HepG2 (cell line): ENCODE results near the gene RNGTT. TPM values are rescaled to one million over a fixed set of nuclear protein-coding genes. Genes with fewer than 3 reads are reported as not detected.

Source experiments
- CEBPG ChIP-seq: IDR thresholded peaks from 2 replicates; pipeline ENCODE4 v1.6.1; 2016
- FOXJ3 ChIP-seq: sonication (generic); formaldehyde crosslinking; IDR thresholded peaks from 2 replicates; pipeline ENCODE4 v1.4.0; 2020; ENCODE audit warnings: missing genetic modification reagents, mild to moderate bottlenecking, borderline replicate concordance
- KLF11 ChIP-seq: IDR thresholded peaks from 2 replicates; pipeline ENCODE4 v1.6.1; 2016; ENCODE audit warnings: missing compliant biosample characterization
- NCOA5 ChIP-seq: sonication (generic); formaldehyde crosslinking; IDR thresholded peaks from 2 replicates; pipeline ENCODE4 v1.4.0; 2020; ENCODE audit warnings: missing genetic modification reagents
- NFE2L1 ChIP-seq: sonication (generic); formaldehyde crosslinking; IDR thresholded peaks from 2 replicates; pipeline ENCODE4 v1.4.0; 2020; ENCODE audit warnings: missing genetic modification reagents, mild to moderate bottlenecking, borderline replicate concordance
- ONECUT2 ChIP-seq: sonication (generic); formaldehyde crosslinking; IDR thresholded peaks from 2 replicates; pipeline ENCODE4 v1.4.0; 2020; ENCODE audit warnings: missing genetic modification reagents
- PITX1 ChIP-seq: sonication (generic); formaldehyde crosslinking; IDR thresholded peaks from 2 replicates; pipeline ENCODE4 v1.5.1; 2020; ENCODE audit warnings: mild to moderate bottlenecking, missing genetic modification reagents
- RBAK ChIP-seq: sonication (generic); formaldehyde crosslinking; IDR thresholded peaks from 2 replicates; pipeline ENCODE4 v1.5.1; 2020; ENCODE audit warnings: mild to moderate bottlenecking, missing genetic modification reagents
- SOX5 ChIP-seq: IDR thresholded peaks from 2 replicates; pipeline ENCODE4 v1.6.1; 2016; ENCODE audit warnings: borderline replicate concordance
- SRY ChIP-seq: sonication (generic); formaldehyde crosslinking; IDR thresholded peaks from 2 replicates; pipeline ENCODE4 v1.8.0; 2022; ENCODE audit warnings: mild to moderate bottlenecking, missing genetic modification reagents
- TBX2 ChIP-seq: sonication (generic); formaldehyde crosslinking; IDR thresholded peaks from 2 replicates; pipeline ENCODE4 v1.5.0; 2020; ENCODE audit warnings: missing genetic modification reagents, mild to moderate bottlenecking, borderline replicate concordance
- THAP11 ChIP-seq: IDR thresholded peaks from 2 replicates; pipeline ENCODE4 v1.6.1; 2016; ENCODE audit warnings: missing biosample characterization, missing genetic modification reagents
- ZFP36L1 ChIP-seq: sonication (generic); formaldehyde crosslinking; IDR thresholded peaks from 2 replicates; pipeline ENCODE4 v1.8.0; 2022; ENCODE audit warnings: mild to moderate bottlenecking, missing genetic modification reagents, moderate library complexity
- ZKSCAN8 ChIP-seq: IDR thresholded peaks from 2 replicates; pipeline ENCODE4 v1.6.1; 2016; ENCODE audit warnings: borderline replicate concordance, missing genetic modification reagents, missing compliant biosample characterization
- ZNF263 ChIP-seq: sonication (generic); formaldehyde crosslinking; IDR thresholded peaks from 2 replicates; pipeline ENCODE4 v1.4.0; 2020; ENCODE audit warnings: missing genetic modification reagents
- ZNF660 ChIP-seq: sonication (generic); formaldehyde crosslinking; IDR thresholded peaks from 2 replicates; pipeline ENCODE4 v1.5.1; 2020; ENCODE audit warnings: mild to moderate bottlenecking, low read depth, missing genetic modification reagents, borderline replicate concordance
- ZNF724P ChIP-seq: sonication (generic); formaldehyde crosslinking; IDR thresholded peaks from 2 replicates; pipeline ENCODE4 v1.8.0; 2022; ENCODE audit warnings: missing genetic modification reagents, borderline replicate concordance
- ZNF777 ChIP-seq: sonication (generic); formaldehyde crosslinking; IDR thresholded peaks from 2 replicates; pipeline ENCODE4 v1.4.0; 2020; ENCODE audit warnings: missing genetic modification reagents
- polyA plus RNA-seq, 8 experiments: library from polyadenylated mRNA; depleted of rRNA in 3 of 8; stranded (reverse) in 7 of 8; unstranded in 1 of 8; fragments of >200 nt; fragmentation: Illumina TruSeq in 4 of 8; extraction: Trizol in 4 of 8; gene quantifications; 2 replicates each; pipeline versions ENCODE4 v1.2.1 to v1.2.3, GENCODE V29; 2011 to 2016; ENCODE audit warnings: low read depth in 4 of 8, missing spikeins in 1 of 8, mixed read lengths in 1 of 8; ENCODE audit not compliant: insufficient read depth in 1 of 8
- total RNA-seq, 5 experiments: library from RNA; depleted of rRNA; stranded (reverse); fragments of >200 nt; fragmentation: Illumina TruSeq; extraction: Trizol; gene quantifications; 2 replicates each; pipeline ENCODE4 v1.2.3, GENCODE V29; 2016; ENCODE audit warnings: low read depth in 1 of 5
- TF ChIP-seq, protein P1 (sequence below): sonication (generic); formaldehyde crosslinking; IDR thresholded peaks from 2 replicates; pipeline ENCODE4 v1.8.0; 2022; ENCODE audit warnings: missing genetic modification reagents, low read depth, mild to moderate bottlenecking, borderline replicate concordance
- TF ChIP-seq, protein P2 (sequence below): sonication (generic); formaldehyde crosslinking; IDR thresholded peaks from 2 replicates; pipeline ENCODE4 v1.4.0; 2020; ENCODE audit warnings: mild to moderate bottlenecking, missing genetic modification reagents, borderline replicate concordance
- TF ChIP-seq, protein P3 (sequence below): IDR thresholded peaks from 2 replicates; pipeline ENCODE4 v1.6.1; 2016; ENCODE audit warnings: control low read depth
- TF ChIP-seq, protein P4 (sequence below): sonication (generic); formaldehyde crosslinking; IDR thresholded peaks from 2 replicates; pipeline ENCODE4 v1.9.0; 2022; ENCODE audit warnings: low read depth, missing genetic modification reagents
- TF ChIP-seq, protein P5 (sequence below): sonication (generic); formaldehyde crosslinking; IDR thresholded peaks from 2 replicates; pipeline ENCODE4 v1.5.0; 2020; ENCODE audit warnings: missing genetic modification reagents, mild to moderate bottlenecking, borderline replicate concordance

Gene RNGTT
- total and polyA plus RNA-seq, 2 of the 13 experiments (the other 11 are each of a cell fraction or from before 2014, with no cell fraction given): 6.0 to 22.6 TPM

DNA sequence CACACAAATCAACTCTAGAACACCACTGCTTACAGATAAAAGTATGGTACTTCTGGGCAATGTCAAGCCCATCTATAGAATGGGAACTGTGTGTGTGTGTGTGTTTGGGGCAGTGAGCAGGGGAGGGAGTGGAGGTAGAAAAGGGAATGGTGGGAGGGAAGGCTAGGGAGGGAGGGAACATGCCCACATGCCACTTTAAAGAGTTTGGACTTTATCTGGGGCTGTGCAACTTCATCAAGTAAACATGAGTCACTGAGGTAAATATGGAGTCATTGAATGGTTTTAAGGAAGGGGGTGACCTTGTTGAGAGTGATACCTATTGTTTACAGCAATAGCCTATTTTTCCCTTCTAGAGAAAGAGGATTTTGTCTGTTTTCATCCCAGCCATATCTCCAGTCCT lies 22.5 kb upstream of the RNGTT start (continued):
- TF ChIP-seq ZNF263 (CRISPR knock-in tag): no peak
- TF ChIP-seq ZKSCAN8 (CRISPR knock-in tag): peak; percentile 87
- TF ChIP-seq ZNF724P (CRISPR knock-in tag): no peak
- peak; percentile 59; the same call in 1 of the 2 replicates for TF ChIP-seq TBX2 (CRISPR knock-in tag)
- TF ChIP-seq ZFP36L1 (CRISPR knock-in tag): peak; percentile 40; the same call in 1 of the 2 replicates
- no peak for TF ChIP-seq RBAK (CRISPR knock-in tag)
- TF ChIP-seq FOXJ3: no peak
- no peak for TF ChIP-seq KLF11 (CRISPR knock-in tag)
- TF ChIP-seq NCOA5: no peak
- TF ChIP-seq, protein P1, sequence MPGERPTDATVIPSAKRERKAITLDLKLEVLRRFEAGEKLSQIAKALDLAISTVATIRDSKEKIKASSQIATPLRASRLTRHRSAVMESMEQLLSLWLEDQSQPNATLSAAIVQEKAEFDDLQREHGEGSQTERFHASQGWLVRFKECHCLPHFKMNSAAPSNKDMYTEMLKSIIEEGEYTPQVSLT (CRISPR knock-in tag): no peak
- TF ChIP-seq NFE2L1 (CRISPR knock-in tag): no peak
- TF ChIP-seq PITX1: 0 out of 2 replicates have a peak, but pooled peaks have one; percentile 18
- peak; percentile 33; the same call in 1 of the 2 replicates for TF ChIP-seq THAP11 (CRISPR knock-in tag)
- TF ChIP-seq, protein P2, sequence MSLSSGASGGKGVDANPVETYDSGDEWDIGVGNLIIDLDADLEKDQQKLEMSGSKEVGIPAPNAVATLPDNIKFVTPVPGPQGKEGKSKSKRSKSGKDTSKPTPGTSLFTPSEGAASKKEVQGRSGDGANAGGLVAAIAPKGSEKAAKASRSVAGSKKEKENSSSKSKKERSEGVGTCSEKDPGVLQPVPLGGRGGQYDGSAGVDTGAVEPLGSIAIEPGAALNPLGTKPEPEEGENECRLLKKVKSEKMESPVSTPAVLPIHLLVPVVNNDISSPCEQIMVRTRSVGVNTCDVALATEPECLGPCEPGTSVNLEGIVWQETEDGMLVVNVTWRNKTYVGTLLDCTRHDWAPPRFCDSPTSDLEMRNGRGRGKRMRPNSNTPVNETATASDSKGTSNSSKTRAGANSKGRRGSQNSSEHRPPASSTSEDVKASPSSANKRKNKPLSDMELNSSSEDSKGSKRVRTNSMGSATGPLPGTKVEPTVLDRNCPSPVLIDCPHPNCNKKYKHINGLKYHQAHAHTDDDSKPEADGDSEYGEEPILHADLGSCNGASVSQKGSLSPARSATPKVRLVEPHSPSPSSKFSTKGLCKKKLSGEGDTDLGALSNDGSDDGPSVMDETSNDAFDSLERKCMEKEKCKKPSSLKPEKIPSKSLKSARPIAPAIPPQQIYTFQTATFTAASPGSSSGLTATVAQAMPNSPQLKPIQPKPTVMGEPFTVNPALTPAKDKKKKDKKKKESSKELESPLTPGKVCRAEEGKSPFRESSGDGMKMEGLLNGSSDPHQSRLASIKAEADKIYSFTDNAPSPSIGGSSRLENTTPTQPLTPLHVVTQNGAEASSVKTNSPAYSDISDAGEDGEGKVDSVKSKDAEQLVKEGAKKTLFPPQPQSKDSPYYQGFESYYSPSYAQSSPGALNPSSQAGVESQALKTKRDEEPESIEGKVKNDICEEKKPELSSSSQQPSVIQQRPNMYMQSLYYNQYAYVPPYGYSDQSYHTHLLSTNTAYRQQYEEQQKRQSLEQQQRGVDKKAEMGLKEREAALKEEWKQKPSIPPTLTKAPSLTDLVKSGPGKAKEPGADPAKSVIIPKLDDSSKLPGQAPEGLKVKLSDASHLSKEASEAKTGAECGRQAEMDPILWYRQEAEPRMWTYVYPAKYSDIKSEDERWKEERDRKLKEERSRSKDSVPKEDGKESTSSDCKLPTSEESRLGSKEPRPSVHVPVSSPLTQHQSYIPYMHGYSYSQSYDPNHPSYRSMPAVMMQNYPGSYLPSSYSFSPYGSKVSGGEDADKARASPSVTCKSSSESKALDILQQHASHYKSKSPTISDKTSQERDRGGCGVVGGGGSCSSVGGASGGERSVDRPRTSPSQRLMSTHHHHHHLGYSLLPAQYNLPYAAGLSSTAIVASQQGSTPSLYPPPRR (CRISPR knock-in tag): peak; percentile 54; the same call in 1 of the 2 replicates
- no peak for TF ChIP-seq SRY (CRISPR knock-in tag)
- no peak for TF ChIP-seq ZNF660 (CRISPR knock-in tag)
- TF ChIP-seq ZNF777: no peak
- TF ChIP-seq SOX5 (CRISPR knock-in tag): peak; percentile 95
- TF ChIP-seq, protein P3, sequence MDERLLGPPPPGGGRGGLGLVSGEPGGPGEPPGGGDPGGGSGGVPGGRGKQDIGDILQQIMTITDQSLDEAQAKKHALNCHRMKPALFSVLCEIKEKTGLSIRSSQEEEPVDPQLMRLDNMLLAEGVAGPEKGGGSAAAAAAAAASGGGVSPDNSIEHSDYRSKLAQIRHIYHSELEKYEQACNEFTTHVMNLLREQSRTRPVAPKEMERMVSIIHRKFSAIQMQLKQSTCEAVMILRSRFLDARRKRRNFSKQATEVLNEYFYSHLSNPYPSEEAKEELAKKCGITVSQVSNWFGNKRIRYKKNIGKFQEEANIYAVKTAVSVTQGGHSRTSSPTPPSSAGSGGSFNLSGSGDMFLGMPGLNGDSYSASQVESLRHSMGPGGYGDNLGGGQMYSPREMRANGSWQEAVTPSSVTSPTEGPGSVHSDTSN (CRISPR knock-in tag): no peak
- TF ChIP-seq, protein P4, sequence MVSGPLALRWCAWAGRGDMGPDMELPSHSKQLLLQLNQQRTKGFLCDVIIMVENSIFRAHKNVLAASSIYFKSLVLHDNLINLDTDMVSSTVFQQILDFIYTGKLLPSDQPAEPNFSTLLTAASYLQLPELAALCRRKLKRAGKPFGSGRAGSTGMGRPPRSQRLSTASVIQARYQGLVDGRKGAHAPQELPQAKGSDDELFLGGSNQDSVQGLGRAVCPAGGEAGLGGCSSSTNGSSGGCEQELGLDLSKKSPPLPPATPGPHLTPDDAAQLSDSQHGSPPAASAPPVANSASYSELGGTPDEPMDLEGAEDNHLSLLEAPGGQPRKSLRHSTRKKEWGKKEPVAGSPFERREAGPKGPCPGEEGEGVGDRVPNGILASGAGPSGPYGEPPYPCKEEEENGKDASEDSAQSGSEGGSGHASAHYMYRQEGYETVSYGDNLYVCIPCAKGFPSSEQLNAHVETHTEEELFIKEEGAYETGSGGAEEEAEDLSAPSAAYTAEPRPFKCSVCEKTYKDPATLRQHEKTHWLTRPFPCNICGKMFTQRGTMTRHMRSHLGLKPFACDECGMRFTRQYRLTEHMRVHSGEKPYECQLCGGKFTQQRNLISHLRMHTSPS (CRISPR knock-in tag): peak; percentile 66; the same call in 1 of the 2 replicates
- TF ChIP-seq, protein P5, sequence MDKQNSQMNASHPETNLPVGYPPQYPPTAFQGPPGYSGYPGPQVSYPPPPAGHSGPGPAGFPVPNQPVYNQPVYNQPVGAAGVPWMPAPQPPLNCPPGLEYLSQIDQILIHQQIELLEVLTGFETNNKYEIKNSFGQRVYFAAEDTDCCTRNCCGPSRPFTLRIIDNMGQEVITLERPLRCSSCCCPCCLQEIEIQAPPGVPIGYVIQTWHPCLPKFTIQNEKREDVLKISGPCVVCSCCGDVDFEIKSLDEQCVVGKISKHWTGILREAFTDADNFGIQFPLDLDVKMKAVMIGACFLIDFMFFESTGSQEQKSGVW (CRISPR knock-in tag): no peak
- TF ChIP-seq ONECUT2 (CRISPR knock-in tag): no peak
- TF ChIP-seq CEBPG (CRISPR knock-in tag): peak; percentile 61
